IMR-90 (cell line): ENCODE data around the gene SRPK2.

Experiments
- BHLHE40 ChIP-seq: fragments of 150-350 bp; IDR thresholded peaks from 2 replicates; pipeline ENCODE4 v1.6.1; 2016; ENCODE audit warnings: mild to moderate bottlenecking, low read depth, low read length
- CTCF ChIP-seq: conservative IDR thresholded peaks from 2 replicates; pipeline ENCODE4 v1.5.1; 2012; ENCODE audit warnings: mild to moderate bottlenecking, low read depth, low read length, improper control_type of control experiment
- FOS ChIP-seq: fragments of 150-350 bp; IDR thresholded peaks from 2 replicates; pipeline ENCODE4 v1.6.1; 2016; ENCODE audit warnings: low read depth, low read length
- MXI1 ChIP-seq: IDR thresholded peaks from 2 replicates; pipeline ENCODE4 v1.6.1; 2012; ENCODE audit warnings: low read depth, mild to moderate bottlenecking, low read length, moderate library complexity, borderline replicate concordance
- POLR2A ChIP-seq: IDR thresholded peaks from 2 replicates; pipeline ENCODE4 v1.6.1; 2012; ENCODE audit warnings: mild to moderate bottlenecking, low read depth, low read length
- USF2 ChIP-seq: fragments of 150-350 bp; IDR thresholded peaks from 2 replicates; pipeline ENCODE4 v1.6.1; 2017; ENCODE audit warnings: mild to moderate bottlenecking, antibody characterized with exemption, low read length, low read depth

DNA sequence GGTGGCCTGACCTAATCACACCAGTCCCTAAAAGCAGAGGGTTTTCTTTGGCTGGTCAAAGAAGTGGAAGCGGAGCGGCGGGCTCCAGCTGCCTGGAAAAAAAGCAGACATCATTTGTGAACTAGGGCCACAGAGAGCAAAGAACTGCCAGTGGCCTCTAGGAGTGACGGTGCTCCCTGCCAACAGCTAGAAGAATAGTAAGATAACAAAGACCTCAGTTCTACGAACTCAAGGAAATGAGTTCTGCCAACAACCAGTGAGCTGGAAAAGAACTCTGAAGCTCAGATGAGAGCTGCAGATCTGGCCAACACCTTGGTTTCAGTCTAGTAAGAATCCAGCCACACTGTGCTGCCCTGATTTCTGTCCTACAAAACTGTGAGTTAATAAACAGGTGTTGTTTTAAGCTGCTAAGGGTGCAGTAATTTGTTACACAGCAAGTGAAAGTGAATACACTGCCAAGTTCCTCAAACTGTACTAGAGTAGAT is 178.0 kb downstream of the SRPK2 start:
- TF ChIP-seq USF2, result no peak
- no peak for TF ChIP-seq CTCF
- TF ChIP-seq FOS, result no peak
- no peak for TF ChIP-seq BHLHE40
- TF ChIP-seq POLR2A, result no peak
- no peak for TF ChIP-seq MXI1
